Natural killer cell (primary cell): Measurements from ENCODE around the gene STK39. TPM values are rescaled to one million over a fixed set of nuclear protein-coding genes. Genes with fewer than 3 reads are reported as not detected.

Source experiments
- ATAC-seq, 3 donors: fragments of 150-1000 bp in 2 of 3; fragments of 200-7000 bp in 1 of 3; cut with Tn5 transposase; 1 replicate in 1 of 3; 2 replicates in 2 of 3; pipeline ENCODE4 v1.10.0; 2021; ENCODE audit warnings: mild to moderate bottlenecking in 2 of 3, moderate library complexity in 2 of 3
- DNase-seq, 2 donors: peaks; one replicate each; pipeline versions ENCODE4 v3.0.0 to v3.0.0-alpha.2; 2013 to 2021; ENCODE audit warnings: mixed read lengths in 1 of 2
- H3K27ac ChIP-seq: one replicate; pipeline ENCODE4 v1.5.1; 2013; ENCODE audit warnings: mild to moderate bottlenecking, low read length
- H3K27me3 ChIP-seq: one replicate; pipeline ENCODE4 v1.6.1; 2013; ENCODE audit warnings: low read length; ENCODE audit not compliant: control insufficient read depth, insufficient read depth
- H3K36me3 ChIP-seq: one replicate; pipeline ENCODE4 v1.6.1; 2013; ENCODE audit warnings: low read length; ENCODE audit not compliant: control insufficient read depth, insufficient read depth
- H3K4me1 ChIP-seq: one replicate; pipeline ENCODE4 v1.6.1; 2013; ENCODE audit warnings: low read length; ENCODE audit not compliant: control insufficient read depth, insufficient read depth
- H3K4me3 ChIP-seq: one replicate; pipeline ENCODE4 v1.5.1; 2013; ENCODE audit warnings: low read length
- H3K9me3 ChIP-seq: one replicate; pipeline ENCODE4 v1.6.1; 2013; ENCODE audit warnings: low read length; ENCODE audit not compliant: control insufficient read depth, insufficient read depth
- H3K27ac Mint-ChIP-seq, 2 donors: one replicate each; pipeline ENCODE4 v1.8.0; 2022; ENCODE audit warnings: mild to moderate bottlenecking in 2 of 2, mixed read lengths in 2 of 2, moderate library complexity in 1 of 2
- H3K27me3 Mint-ChIP-seq, 2 donors: one replicate each; pipeline ENCODE4 v1.8.0; 2022; ENCODE audit warnings: low read depth in 2 of 2, mixed read lengths in 2 of 2
- H3K36me3 Mint-ChIP-seq: one replicate; pipeline ENCODE4 v1.8.0; 2022; ENCODE audit warnings: mixed read lengths
- H3K4me1 Mint-ChIP-seq, 2 donors: one replicate each; pipeline ENCODE4 v1.8.0; 2022; ENCODE audit warnings: mixed read lengths in 2 of 2
- H3K4me3 Mint-ChIP-seq: one replicate; pipeline ENCODE4 v1.8.0; 2022; ENCODE audit warnings: mild to moderate bottlenecking, moderate library complexity, mixed read lengths
- H3K9me3 Mint-ChIP-seq, 2 donors: one replicate each; pipeline ENCODE4 v1.8.0; 2022; ENCODE audit warnings: mixed read lengths in 2 of 2
- WGBS: methylation state at CpG from one replicate; pipeline ENCODE4 v1.1.7; 2013; ENCODE audit warnings: missing lambda C conversion rate; ENCODE audit not compliant: insufficient coverage; 5-methylcytosine and 5-hydroxymethylcytosine counted together
- intact Hi-C: fragments of 100-400 bp; cut with micrococcal nuclease; formaldehyde crosslinking; loops from one replicate; pipeline ENCODE4 v1.14.2; 2022
- total RNA-seq, 4 donors: library from RNA; stranded (reverse); fragments of 120-200 nt in 1 of 4; gene quantifications; one replicate each; pipeline versions ENCODE4 v1.2.3 to v1.2.4, GENCODE V29; 2013 to 2022
- TF ChIP-seq, protein P1 (sequence below): fragments of 200-600 bp; IDR thresholded peaks from one replicate; pipeline ENCODE4 v1.8.0; 2022; ENCODE audit warnings: antibody characterized with exemption

STK39 gene
- total RNA-seq, 3 donors from 2014 or later (not counting 1 experiment from before 2014, with no cell fraction given): 53.3 to 79.3 (median 66.6) TPM

DNA sequence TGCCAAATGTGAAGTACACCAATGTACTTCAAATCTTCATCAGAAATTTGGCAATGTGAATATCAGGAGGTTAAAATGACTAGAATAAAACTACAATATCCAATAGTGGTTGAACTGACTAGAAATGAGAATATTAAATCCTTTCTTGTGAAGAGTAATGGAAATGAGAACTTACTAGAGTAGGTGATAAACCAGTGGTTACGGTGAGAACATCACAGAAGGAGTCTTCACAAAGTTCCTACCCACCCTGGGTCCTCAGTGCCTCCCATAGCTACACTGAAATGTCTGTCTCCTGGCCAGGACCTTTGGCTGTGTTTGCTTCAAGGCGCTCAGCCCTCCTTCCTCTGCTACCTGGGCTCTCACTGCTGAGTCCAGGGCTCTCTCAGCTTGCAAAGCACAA is 289.7 kb downstream of the STK39 start:
- Mint-ChIP-seq H3K4me1 (peaks cover 12 to 27% of the 10 kb centered on the region in 2 donors), H3K27me3 (no peaks in the 10 kb centered on the region), H3K9me3 (no peaks in the 10 kb centered on the region), H3K36me3 (no peaks in the 10 kb centered on the region), H3K4me3 (no peak overlapping the region), H3K27ac (peak overlapping the region; percentile 2 to 12)
- Histone ChIP-seq H3K4me1 (no peaks in the 10 kb centered on the region), H3K9me3 (no peaks in the 10 kb centered on the region), H3K27me3 (no peaks in the 10 kb centered on the region), H3K27ac (no peak overlapping the region), H3K4me3 (no peak overlapping the region), H3K36me3 (peaks cover 8% of the 10 kb centered on the region)
- DNase-seq (no peak), ATAC-seq (peak in 2 of 3 donors; percentile 54 to 84)
- intact Hi-C loops: no loop called here
- WGBS: 81% methylated on average over 2 of the region's 2 CpGs
- TF ChIP-seq, protein P1, sequence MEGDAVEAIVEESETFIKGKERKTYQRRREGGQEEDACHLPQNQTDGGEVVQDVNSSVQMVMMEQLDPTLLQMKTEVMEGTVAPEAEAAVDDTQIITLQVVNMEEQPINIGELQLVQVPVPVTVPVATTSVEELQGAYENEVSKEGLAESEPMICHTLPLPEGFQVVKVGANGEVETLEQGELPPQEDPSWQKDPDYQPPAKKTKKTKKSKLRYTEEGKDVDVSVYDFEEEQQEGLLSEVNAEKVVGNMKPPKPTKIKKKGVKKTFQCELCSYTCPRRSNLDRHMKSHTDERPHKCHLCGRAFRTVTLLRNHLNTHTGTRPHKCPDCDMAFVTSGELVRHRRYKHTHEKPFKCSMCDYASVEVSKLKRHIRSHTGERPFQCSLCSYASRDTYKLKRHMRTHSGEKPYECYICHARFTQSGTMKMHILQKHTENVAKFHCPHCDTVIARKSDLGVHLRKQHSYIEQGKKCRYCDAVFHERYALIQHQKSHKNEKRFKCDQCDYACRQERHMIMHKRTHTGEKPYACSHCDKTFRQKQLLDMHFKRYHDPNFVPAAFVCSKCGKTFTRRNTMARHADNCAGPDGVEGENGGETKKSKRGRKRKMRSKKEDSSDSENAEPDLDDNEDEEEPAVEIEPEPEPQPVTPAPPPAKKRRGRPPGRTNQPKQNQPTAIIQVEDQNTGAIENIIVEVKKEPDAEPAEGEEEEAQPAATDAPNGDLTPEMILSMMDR: no peak

GRCh38 chr2:167955264-167955906 is 292.0 kb downstream of the STK39 start:
- H3K27me3 ChIP-seq: no peaks in the 10 kb centered on the region
- Mint-ChIP-seq H3K4me3 (no peak overlapping the region), H3K9me3 (no peaks in the 10 kb centered on the region), H3K36me3 (peaks cover 7% of the 10 kb centered on the region), H3K4me1 (peaks cover 12 to 31% of the 10 kb centered on the region in 2 donors), H3K27me3 (no peaks in the 10 kb centered on the region), H3K27ac (no peak overlapping the region)
- H3K36me3 ChIP-seq: peaks cover 4% of the 10 kb centered on the region
- H3K9me3 ChIP-seq: no peaks in the 10 kb centered on the region
- intact Hi-C loops: no loop called here
- 99% methylated on average over 5 of the region's 6 CpGs for WGBS
- ATAC-seq (no peak), DNase-seq (no peak)
- no peak overlapping the region for H3K4me3 ChIP-seq
- TF ChIP-seq, protein P1: no peak
- no peak overlapping the region for H3K27ac ChIP-seq
- no peaks in the 10 kb centered on the region for H3K4me1 ChIP-seq

GRCh38 chr2:167954495-167954894 is 292.9 kb downstream of the STK39 start:
- H3K27me3 Mint-ChIP-seq: no peaks in the 10 kb centered on the region
- intact Hi-C loops: no loop called here
- H3K4me3 Mint-ChIP-seq: no peak overlapping the region
- TF ChIP-seq, protein P1: no peak
- no peak for ATAC-seq
- peaks cover 7% of the 10 kb centered on the region for H3K36me3 Mint-ChIP-seq
- Histone ChIP-seq H3K4me1 (no peaks in the 10 kb centered on the region), H3K4me3 (no peak overlapping the region), H3K27ac (no peak overlapping the region), H3K36me3 (peaks cover 2% of the 10 kb centered on the region), H3K27me3 (no peaks in the 10 kb centered on the region), H3K9me3 (no peaks in the 10 kb centered on the region)
- no CpG with 5 or more reads among the region's 2 CpGs for WGBS
- no peak for DNase-seq
- H3K27ac Mint-ChIP-seq: no peak overlapping the region
- peaks cover 12 to 26% of the 10 kb centered on the region in 2 donors for H3K4me1 Mint-ChIP-seq
- H3K9me3 Mint-ChIP-seq: no peaks in the 10 kb centered on the region

- Histone ChIP-seq H3K36me3 (peaks cover 2% of the 10 kb centered on the region), H3K27ac (no peak overlapping the region), H3K4me3 (no peak overlapping the region), H3K4me1 (no peaks in the 10 kb centered on the region), H3K27me3 (no peaks in the 10 kb centered on the region), H3K9me3 (no peaks in the 10 kb centered on the region)
- Mint-ChIP-seq H3K4me3 (no peak overlapping the region), H3K9me3 (no peaks in the 10 kb centered on the region), H3K4me1 (peaks cover 13 to 24% of the 10 kb centered on the region in 2 donors), H3K27ac (no peak overlapping the region), H3K27me3 (no peaks in the 10 kb centered on the region), H3K36me3 (peaks cover 7% of the 10 kb centered on the region)
- TF ChIP-seq, protein P1: no peak
- no peak for DNase-seq
- no CpG with 5 or more reads among the region's 3 CpGs for WGBS
- no peak for ATAC-seq
- intact Hi-C loops: no loop called here
These were observed 293.6 kb downstream of the STK39 start for GRCh38 chr2:167953776-167954175.
